SJSA1 (cell line): Measurements from ENCODE around the gene EGR1. TPM values are rescaled to one million over a fixed set of nuclear protein-coding genes. Genes with fewer than 3 reads are reported as not detected.

Experiments
- DNase-seq, 2 experiments: peaks; one replicate each; pipeline ENCODE4 v3.0.0-alpha.2; 2015 to 2020; ENCODE audit warnings: low spot score in 2 of 2, low read depth in 1 of 2
- H3K27ac ChIP-seq: fragments of 250-450 bp; sonication (Bioruptor Pico); 2 replicates; pipeline ENCODE4 v1.5.1; 2020; ENCODE audit warnings: mild to moderate bottlenecking, moderate library complexity
- H3K27me3 ChIP-seq: fragments of 250-450 bp; sonication (Bioruptor Pico); replicated peaks from 2 replicates; pipeline ENCODE4 v1.5.1; 2020; ENCODE audit warnings: mild to moderate bottlenecking, moderate library complexity
- H3K36me3 ChIP-seq: fragments of 250-450 bp; sonication (Bioruptor Pico); 2 replicates; pipeline ENCODE4 v1.5.1; 2020; ENCODE audit warnings: mild to moderate bottlenecking
- H3K4me1 ChIP-seq: fragments of 250-450 bp; sonication (Bioruptor Pico); replicated peaks from 2 replicates; pipeline ENCODE4 v1.6.1; 2021; ENCODE audit warnings: mild to moderate bottlenecking
- H3K4me3 ChIP-seq: fragments of 250-450 bp; sonication (Bioruptor Pico); 2 replicates; pipeline ENCODE4 v1.5.1; 2020; ENCODE audit warnings: mild to moderate bottlenecking
- H3K9me3 ChIP-seq: fragments of 250-450 bp; sonication (Bioruptor Pico); replicated peaks from 2 replicates; pipeline ENCODE4 v1.5.1; 2020; ENCODE audit warnings: mild to moderate bottlenecking
- total RNA-seq: library from RNA; depleted of rRNA; stranded (reverse); fragments of >200 nt; shearing (Covaris generic); gene quantifications from 2 replicates; pipeline ENCODE4 v1.2.3, GENCODE V29; 2014

Gene EGR1
- total RNA-seq, 1 experiment from 2014 or later: 4.8 TPM

- H3K9me3 ChIP-seq: no peaks in the 10 kb centered on the region
- H3K4me3 ChIP-seq: no peak overlapping the region
- H3K27ac ChIP-seq: no peak overlapping the region
- peaks cover 5% of the 10 kb centered on the region for H3K4me1 ChIP-seq
- H3K36me3 ChIP-seq: no peaks in the 10 kb centered on the region
- no peak for DNase-seq
- H3K27me3 ChIP-seq: no peaks in the 10 kb centered on the region
These were observed 19.6 kb upstream of the EGR1 start for GRCh38 chr5:138445547-138446271.

GRCh38 chr5:138448070-138448469 is 17.2 kb upstream of the EGR1 start:
- Histone ChIP-seq H3K27me3 (no peaks in the 10 kb centered on the region), H3K4me1 (peaks cover 5% of the 10 kb centered on the region), H3K4me3 (no peak overlapping the region), H3K9me3 (no peaks in the 10 kb centered on the region), H3K27ac (no peak overlapping the region), H3K36me3 (no peaks in the 10 kb centered on the region)
- no peak for DNase-seq

GRCh38 chr5:138448481-138449398 is 16.5 kb upstream of the EGR1 start:
- Histone ChIP-seq H3K4me3 (no peak overlapping the region), H3K4me1 (peaks cover 5% of the 10 kb centered on the region), H3K9me3 (no peaks in the 10 kb centered on the region), H3K27me3 (no peaks in the 10 kb centered on the region), H3K27ac (no peak overlapping the region), H3K36me3 (no peaks in the 10 kb centered on the region)
- DNase-seq: no peak

- Histone ChIP-seq H3K4me3 (no peak overlapping the region), H3K9me3 (no peaks in the 10 kb centered on the region), H3K27ac (no peak overlapping the region), H3K36me3 (no peaks in the 10 kb centered on the region), H3K4me1 (peaks cover 5% of the 10 kb centered on the region), H3K27me3 (no peaks in the 10 kb centered on the region)
- peak; percentile 87 to 92 for DNase-seq
These were observed 15.6 kb upstream of the EGR1 start for GRCh38 chr5:138449501-138450239.

GRCh38 chr5:138450971-138451370 is 14.3 kb upstream of the EGR1 start:
- no peak overlapping the region for H3K27ac ChIP-seq

GRCh38 chr5:138452720-138453119 is 12.6 kb upstream of the EGR1 start:
- H3K4me3 ChIP-seq: no peak overlapping the region
- no peaks in the 10 kb centered on the region for H3K9me3 ChIP-seq
- H3K27ac ChIP-seq: no peak overlapping the region
- no peaks in the 10 kb centered on the region for H3K27me3 ChIP-seq
- DNase-seq: no peak
- no peaks in the 10 kb centered on the region for H3K36me3 ChIP-seq
- peaks cover 5% of the 10 kb centered on the region for H3K4me1 ChIP-seq

More at GRCh38 chr5:138450971-138451370, 14.3 kb upstream of the EGR1 start:
- no peaks in the 10 kb centered on the region for H3K9me3 ChIP-seq
- H3K4me1 ChIP-seq: peaks cover 5% of the 10 kb centered on the region
- no peak for DNase-seq
- no peak overlapping the region for H3K4me3 ChIP-seq
- H3K27me3 ChIP-seq: no peaks in the 10 kb centered on the region
- no peaks in the 10 kb centered on the region for H3K36me3 ChIP-seq

GRCh38 chr5:138453590-138453989 is 11.7 kb upstream of the EGR1 start:
- H3K27ac ChIP-seq: no peak overlapping the region
- H3K36me3 ChIP-seq: no peaks in the 10 kb centered on the region
- DNase-seq: no peak
- H3K9me3 ChIP-seq: no peaks in the 10 kb centered on the region
- peaks cover 5% of the 10 kb centered on the region for H3K4me1 ChIP-seq
- no peak overlapping the region for H3K4me3 ChIP-seq
- H3K27me3 ChIP-seq: no peaks in the 10 kb centered on the region

GRCh38 chr5:138454121-138454520 is 11.2 kb upstream of the EGR1 start:
- Histone ChIP-seq H3K9me3 (no peaks in the 10 kb centered on the region), H3K4me1 (peaks cover 5% of the 10 kb centered on the region), H3K27me3 (no peaks in the 10 kb centered on the region), H3K36me3 (no peaks in the 10 kb centered on the region), H3K27ac (no peak overlapping the region), H3K4me3 (no peak overlapping the region)
- DNase-seq: no peak

GRCh38 chr5:138455232-138455930 is 9.9 kb upstream of the EGR1 start:
- Histone ChIP-seq H3K27me3 (no peaks in the 10 kb centered on the region), H3K27ac (no peak overlapping the region), H3K9me3 (no peaks in the 10 kb centered on the region), H3K36me3 (no peaks in the 10 kb centered on the region), H3K4me1 (no peaks in the 10 kb centered on the region), H3K4me3 (no peak overlapping the region)
- DNase-seq: no peak

- Histone ChIP-seq H3K36me3 (no peaks in the 10 kb centered on the region), H3K9me3 (no peaks in the 10 kb centered on the region), H3K27ac (no peak overlapping the region), H3K4me3 (no peak overlapping the region), H3K4me1 (peaks cover 10% of the 10 kb centered on the region), H3K27me3 (no peaks in the 10 kb centered on the region)
- no peak for DNase-seq
These were observed 7.6 kb upstream of the EGR1 start for GRCh38 chr5:138457531-138458275.

- Histone ChIP-seq H3K27ac (no peak overlapping the region), H3K36me3 (no peaks in the 10 kb centered on the region), H3K4me1 (peaks cover 12% of the 10 kb centered on the region), H3K27me3 (no peaks in the 10 kb centered on the region), H3K9me3 (no peaks in the 10 kb centered on the region), H3K4me3 (no peak overlapping the region)
- no peak for DNase-seq
These were observed 6.9 kb upstream of the EGR1 start for GRCh38 chr5:138458384-138458783.

GRCh38 chr5:138458856-138459255 is 6.4 kb upstream of the EGR1 start:
- no peak for DNase-seq
- Histone ChIP-seq H3K27ac (no peak overlapping the region), H3K4me1 (peaks cover 16% of the 10 kb centered on the region), H3K27me3 (no peaks in the 10 kb centered on the region), H3K9me3 (no peaks in the 10 kb centered on the region), H3K36me3 (no peaks in the 10 kb centered on the region), H3K4me3 (no peak overlapping the region)
